NCI-H748 (cell line): ENCODE results near the gene MEX3A.
"Not testable (repeated sequence)": the region's sequence is repeated elsewhere in the genome, so short reads cannot be mapped to it uniquely, and the experiment has no call there.

Source experiments
- DNase-seq: peaks from one replicate; lab custom pipeline; 2025; ENCODE audit not compliant: unreplicated experiment; lab: John Stamatoyannopoulos, UW

Gene MEX3A

DNA sequence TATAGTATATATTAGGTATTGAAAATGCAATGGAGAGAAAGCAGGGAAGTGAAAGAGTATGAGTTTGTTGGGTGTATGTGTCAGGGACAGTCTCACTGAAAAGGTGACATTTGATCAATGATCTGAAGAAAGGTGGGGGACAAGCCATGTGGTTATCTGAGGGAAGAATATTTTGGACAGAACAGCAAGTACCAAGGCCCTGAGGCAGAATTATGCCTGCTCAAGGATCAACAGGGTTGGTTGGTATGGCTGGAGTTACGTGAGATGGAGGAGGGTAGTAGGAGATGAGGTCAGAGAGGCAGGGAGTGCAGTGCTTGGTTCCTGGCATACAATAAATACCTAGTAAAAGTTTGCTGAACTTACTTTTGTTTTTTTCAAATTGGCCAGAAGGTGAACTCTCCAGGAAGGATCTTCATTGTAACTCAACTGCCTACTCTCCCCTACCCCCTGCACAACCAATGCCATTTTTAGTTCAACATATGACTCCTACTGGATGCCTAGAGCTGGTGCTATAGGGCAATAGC lies 25.9 kb downstream of the MEX3A start:
- DNase-seq = no peak

- DNase-seq = no peak
These were observed 26.8 kb downstream of the MEX3A start for GRCh38 chr1:156055281-156056048.

DNA sequence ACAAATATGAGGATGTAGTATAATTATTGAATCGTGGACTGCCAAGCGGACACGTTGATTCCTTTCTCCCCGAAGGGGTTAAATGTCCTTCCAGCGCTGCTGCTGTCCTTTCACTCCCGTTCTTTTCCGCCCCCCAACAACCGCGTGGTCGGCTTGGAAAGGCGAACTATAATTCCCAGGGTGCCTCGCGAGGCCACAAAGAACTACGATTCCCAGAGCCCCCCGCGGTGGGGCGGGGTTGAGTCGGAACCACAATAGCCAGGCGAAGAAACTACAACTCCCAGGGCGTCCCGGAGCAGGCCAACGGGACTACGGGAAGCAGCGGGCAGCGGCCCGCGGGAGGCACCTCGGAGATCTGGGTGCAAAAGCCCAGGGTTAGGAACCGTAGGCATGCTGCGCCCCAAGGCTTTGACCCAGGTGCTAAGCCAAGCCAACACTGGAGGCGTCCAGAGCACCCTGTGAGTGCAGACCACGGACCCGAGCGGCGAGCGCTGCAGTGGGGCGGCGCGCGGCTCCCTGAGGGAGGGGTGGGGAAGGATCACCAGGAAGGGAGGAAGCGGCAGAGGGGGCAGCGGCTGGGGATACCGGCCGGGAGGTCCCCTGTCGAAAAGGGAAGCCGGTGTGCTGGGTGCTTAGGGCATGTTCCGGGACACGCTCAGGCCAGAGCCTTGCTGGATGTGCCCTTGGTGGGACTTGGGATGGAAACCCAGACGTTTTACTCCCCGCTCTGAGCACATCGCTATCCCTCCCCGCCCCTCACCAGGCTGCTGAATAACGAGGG lies 27.6 kb downstream of the MEX3A start, which contains the start of gene LAMTOR2:
LAMTOR2 (plus strand) TSS at position 283 of the 781 bp plus-strand sequence; CDS start at position 391, 108 bp downstream.
- DNase-seq = peak; percentile 99

DNA sequence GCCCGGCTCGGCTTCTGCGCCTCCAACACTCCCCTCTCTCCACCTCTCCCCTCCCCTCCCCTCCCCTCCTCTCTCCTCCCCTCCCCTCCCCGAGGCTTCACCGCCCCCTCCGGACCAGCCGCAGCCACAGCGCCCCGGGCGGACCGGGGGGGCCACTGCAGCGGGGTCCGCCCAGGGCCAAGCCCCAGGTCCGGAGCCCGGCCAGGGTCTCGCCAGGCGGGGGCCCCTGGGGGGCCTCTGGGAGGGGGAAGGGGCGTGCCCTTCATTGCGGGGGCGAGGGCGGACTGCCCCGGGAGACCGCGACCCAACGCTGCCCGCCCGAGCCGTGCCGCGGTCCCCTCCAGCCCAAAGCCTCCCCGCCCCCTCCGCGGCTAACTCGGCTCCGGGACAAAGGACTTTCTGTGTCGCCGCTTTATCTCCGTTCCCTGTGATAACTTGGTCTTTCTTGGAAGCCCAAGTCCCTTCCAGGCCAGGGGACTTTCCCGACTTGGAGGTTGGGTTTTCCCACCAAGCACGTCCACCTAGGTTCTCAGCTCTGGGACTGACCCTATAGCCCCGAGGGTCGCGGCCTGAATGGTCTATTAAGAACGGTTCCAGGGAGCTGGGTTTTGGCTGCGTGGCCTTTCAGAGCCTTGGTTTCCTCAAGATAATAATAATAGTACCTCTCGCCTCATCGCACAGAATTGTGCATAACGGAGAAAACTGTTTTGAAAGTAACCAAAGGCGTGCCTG lies 28.3 kb downstream of the MEX3A start, which contains the start of gene UBQLN4:
UBQLN4 (minus strand) TSS at position 31 of the 732 bp plus-strand sequence. CDS start 97 bp downstream, outside the sequence.
- DNase-seq = peak; percentile 91

DNA sequence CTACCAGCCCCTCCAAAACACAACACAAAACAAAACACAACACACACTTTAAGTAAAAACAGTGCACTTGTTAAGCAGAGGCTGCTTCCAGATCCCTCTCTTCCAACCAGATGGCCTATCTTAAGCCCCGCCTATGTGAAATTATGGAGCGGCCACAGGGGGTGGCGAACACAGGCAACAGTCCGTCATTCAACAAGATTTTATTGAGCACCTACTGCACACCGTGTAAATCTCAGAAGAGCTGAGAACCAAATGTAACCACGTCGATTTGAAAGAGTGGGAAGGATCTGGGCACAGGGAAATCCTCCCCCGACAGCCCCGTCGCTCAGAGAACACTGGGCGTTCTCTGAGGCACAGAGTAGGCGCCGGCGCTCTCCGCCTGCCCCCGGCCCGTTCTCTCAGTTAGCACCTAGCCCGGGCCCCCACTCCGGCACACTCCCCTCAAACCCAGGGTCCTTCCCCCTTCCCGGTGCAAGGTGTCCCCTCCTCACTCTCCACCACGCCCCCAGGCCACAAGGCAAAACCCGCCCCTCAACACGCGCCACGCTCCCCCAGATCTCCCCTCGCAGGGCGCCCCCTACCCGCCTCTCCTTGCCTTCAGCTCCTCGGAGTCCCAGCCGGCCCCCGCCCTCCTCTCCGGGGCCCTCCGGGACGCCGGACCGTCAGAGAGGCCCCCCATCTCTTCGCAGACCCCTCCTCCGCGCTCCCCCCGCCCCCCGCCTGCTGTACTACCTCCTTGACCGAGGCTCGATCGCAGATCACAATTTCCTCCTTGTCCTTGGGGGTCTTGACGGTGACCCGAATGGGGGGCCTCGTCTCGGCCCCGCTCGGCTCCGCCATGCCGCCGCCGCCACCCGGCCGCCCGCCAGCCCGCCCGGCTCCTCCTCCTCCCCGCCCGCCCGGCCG lies 29.1 kb downstream of the MEX3A start:
- DNase-seq = peak; percentile 71

GRCh38 chr1:156051011-156051725 lies 31.1 kb downstream of the MEX3A start:
- DNase-seq = no peak

DNA sequence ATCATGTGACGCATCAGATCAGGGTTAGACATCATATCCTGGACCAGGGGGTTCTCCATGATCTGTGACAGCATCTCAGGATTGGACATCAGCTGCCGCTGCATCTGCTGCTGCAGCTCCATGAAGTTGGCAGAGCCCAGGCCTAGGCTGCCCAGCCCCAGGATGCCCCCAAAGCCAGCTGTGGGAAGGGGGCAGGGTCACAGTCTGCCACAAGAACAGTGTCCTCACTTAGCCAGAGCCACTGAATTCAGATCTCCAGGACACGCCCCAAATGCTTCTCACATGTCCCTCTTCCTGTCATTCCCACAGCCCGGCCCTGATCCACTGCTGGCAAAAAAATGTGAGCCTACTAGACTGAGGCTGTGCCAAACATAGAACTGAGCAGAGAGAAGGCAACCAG lies 31.9 kb downstream of the MEX3A start:
- no peak for DNase-seq

DNA sequence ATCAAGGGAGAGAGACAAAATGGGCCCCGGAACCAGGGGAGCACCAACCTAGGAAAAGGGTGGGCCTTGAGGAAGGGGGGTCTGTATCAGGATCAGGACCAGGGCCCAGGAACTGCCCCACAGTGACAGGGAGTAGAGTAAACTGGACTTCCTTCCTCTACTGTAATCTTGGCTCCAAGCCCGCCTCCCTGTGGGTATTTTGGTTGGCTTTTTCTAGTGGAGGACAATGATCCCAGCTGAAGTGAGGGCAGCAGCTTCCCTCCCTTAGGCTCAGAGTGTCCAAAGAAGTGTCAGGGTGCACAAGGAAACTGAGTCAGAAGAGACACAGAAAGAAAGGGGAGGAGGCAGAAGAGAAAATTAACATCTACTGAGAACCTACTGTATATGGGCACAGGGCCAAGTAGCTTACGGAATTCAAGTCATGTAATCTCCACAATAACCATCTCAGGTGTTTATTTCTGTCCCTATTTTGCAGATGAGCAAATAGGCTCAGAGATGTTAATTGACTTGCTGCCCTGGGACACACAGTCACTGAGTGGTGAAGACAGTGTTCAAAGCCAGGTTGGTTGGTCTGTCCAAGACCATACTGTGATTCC lies 33.5 kb downstream of the MEX3A start:
- no peak for DNase-seq

DNA sequence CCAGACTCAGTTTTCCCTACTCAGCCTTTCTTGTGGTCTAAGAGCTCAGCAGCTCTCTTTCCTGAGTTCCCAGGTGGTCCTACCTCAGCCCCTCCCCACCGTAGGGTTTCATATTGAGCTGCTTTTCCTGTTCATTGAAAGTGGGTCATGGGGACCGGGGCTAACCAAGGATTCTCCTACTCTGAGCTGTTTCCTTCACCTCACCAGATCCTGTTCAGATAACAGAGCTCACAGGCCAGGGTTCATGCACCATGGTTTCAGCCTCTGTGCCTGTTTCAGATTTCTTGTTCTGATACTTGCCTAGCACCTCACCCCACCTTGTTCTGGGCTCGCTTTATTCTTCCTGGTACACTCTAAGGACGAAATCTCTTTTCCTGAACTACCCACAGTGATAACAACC lies 37.2 kb downstream of the MEX3A start:
- DNase-seq = no peak

DNA sequence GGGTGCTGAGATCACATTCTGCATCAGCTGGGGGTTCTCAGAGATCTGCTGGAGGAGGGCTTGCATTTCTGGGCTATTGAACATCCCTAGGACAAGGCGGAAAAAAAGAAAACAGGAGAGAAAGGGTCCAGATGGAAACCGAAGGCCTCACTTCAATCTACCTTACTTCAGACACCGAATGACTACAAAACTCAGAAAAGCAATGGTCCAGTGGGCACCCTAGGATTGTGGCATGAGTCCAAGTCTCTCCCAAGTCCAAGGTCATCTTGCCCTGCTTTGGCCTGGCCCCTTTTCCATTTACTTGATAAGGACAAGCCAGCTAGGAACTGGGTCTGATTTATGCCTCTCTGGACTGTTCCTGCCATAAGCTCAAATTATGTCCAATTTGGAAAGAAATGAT lies 39.4 kb downstream of the MEX3A start:
- no peak for DNase-seq

DNA sequence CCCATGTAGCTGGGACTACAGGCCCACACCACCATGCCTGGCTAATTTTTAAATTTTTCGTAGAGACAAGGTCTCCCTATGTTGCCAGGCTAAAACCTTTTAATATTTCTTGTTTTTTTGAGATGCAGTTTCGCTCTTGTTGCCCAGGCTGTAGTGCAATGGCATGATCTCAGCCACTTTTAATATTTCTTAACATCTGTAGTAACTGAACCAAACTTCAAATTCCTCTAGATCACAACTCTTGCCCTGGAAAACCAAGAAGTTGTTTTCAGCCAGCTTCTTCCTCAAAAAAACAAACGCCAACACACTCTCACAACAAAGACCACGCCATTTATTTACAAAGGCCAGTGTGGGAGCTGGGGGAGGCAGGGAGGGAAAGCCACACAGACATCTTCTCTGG lies 47.3 kb downstream of the MEX3A start:
- DNase-seq = not testable (repeated sequence)

GRCh38 chr1:156033011-156033410 lies 49.3 kb downstream of the MEX3A start:
- no peak for DNase-seq

DNA sequence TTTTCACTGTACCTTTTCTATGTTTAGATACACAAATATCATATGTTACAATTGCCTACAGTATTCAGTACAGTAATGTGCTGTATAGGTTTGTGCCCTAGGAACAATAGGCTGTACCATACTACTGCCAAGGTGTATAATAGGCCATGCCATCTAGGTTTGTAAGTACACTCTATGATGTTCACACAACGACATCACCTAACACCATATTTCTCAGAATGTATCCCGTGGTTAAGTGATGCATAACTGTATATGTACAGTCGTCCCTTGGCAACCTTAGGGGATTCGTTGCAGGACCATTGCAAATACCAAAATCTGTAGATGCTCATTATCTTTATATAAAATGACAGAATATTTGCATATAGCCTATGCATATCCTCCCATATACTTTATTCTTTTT lies 55.7 kb downstream of the MEX3A start:
- no peak for DNase-seq

- DNase-seq = peak; percentile 69
These were observed 56.4 kb downstream of the MEX3A start for GRCh38 chr1:156025876-156026275.

DNA sequence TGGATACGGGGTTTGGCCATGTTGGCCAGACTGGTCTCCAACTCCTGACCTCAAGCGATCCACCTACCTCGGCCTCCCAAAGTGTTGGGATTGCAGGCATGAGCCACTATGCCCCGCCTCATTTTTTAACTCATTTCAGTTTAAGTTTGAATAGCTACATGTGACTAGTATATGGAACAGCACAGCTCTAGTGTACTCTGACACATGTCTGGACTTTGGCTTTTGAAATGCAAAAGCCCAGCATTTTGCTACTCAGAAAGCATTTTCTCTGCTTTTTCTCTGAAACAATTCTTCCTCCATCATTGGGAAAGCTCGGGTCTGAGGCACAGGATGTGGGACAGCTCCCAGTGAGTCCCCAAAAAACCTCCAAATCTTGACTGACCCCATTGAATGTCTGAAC lies 57.5 kb downstream of the MEX3A start:
- DNase-seq = no peak
